Lower leg skin (tissue), 4 donors: ENCODE measurements around the gene SLC25A22. TPM values are rescaled to one million over a fixed set of nuclear protein-coding genes. Genes with fewer than 3 reads are reported as not detected.

Experiments
- DNase-seq, 2 donors: peaks; one replicate each; pipeline ENCODE4 v3.0.0-alpha.2; 2019; ENCODE audit warnings: low spot score in 2 of 2
- H3K4me3 ChIP-seq: fragments of 200-600 bp; sonication (generic); 2 replicates; pipeline ENCODE4 v1.5.1; 2017; ENCODE audit warnings: mild to moderate bottlenecking, low read depth; ENCODE audit not compliant: poor library complexity, severe bottlenecking
- CTCF ChIP-seq, 3 donors: fragments of 450-650 bp; IDR thresholded peaks; one replicate each; pipeline ENCODE4 v1.5.1; 2016; ENCODE audit warnings: antibody characterized with exemption in 3 of 3, mild to moderate bottlenecking in 3 of 3, moderate library complexity in 2 of 3
- POLR2A ChIP-seq, 2 donors: fragments of 450-650 bp; IDR thresholded peaks; one replicate each; pipeline ENCODE4 v1.6.1; 2016 to 2017; ENCODE audit warnings: antibody characterized with exemption in 2 of 2, mild to moderate bottlenecking in 1 of 2, moderate library complexity in 1 of 2
- WGBS, 2 donors: methylation state at CpG; one replicate each; pipeline ENCODE4 v1.1.5; 2018; 5-methylcytosine and 5-hydroxymethylcytosine counted together
- intact Hi-C: fragments of 100-400 bp; cut with DNase I; formaldehyde crosslinking; loops from one replicate; pipeline ENCODE4 v1.15.0; 2023; ENCODE audit warnings: low total_unique reads
- total RNA-seq, 4 donors: library from RNA; depleted of rRNA; stranded (reverse); fragments of >200 nt; gene quantifications; one replicate each; pipeline ENCODE4 v1.1.0, GENCODE V29; 2016

Gene SLC25A22
- total RNA-seq, 4 donors from 2014 or later, result 10.9 to 19.2 (median 14.8) TPM

GRCh38 chr11:795634-796564, 2.2 kb downstream of the SLC25A22 start:
- intact Hi-C loops, result no loop called here
- peak; percentile 63 to 94 for DNase-seq
- WGBS, 2 donors, result 2 to 4% methylated on average over 15 to 26 of the region's 26 CpGs
- peak overlapping the region; percentile 14 for H3K4me3 ChIP-seq
- TF ChIP-seq CTCF (IDR thresholded peaks at IDR 0.05), result no peak
- no peak for TF ChIP-seq POLR2A (IDR thresholded peaks at IDR 0.05)

- H3K4me3 ChIP-seq, result no peak overlapping the region
- intact Hi-C loops, result no loop called here
- WGBS, 2 donors, result 43 to 50% methylated on average over 24 to 36 of the region's 38 CpGs
- DNase-seq, result no peak
- no peak for TF ChIP-seq POLR2A (IDR thresholded peaks at IDR 0.05)
- no peak for TF ChIP-seq CTCF (IDR thresholded peaks at IDR 0.05)
Observed at GRCh38 chr11:794766-795633, 3.1 kb downstream of the SLC25A22 start.

- intact Hi-C loops, result no loop called here
- no peak overlapping the region for H3K4me3 ChIP-seq
- DNase-seq, result no peak
- 90% methylated on average over 27 to 31 of the region's 31 CpGs for WGBS, 2 donors
- no peak for TF ChIP-seq POLR2A (IDR thresholded peaks at IDR 0.05)
- no peak for TF ChIP-seq CTCF (IDR thresholded peaks at IDR 0.05)
Observed at GRCh38 chr11:794013-794765, 3.9 kb downstream of the SLC25A22 start.

GRCh38 chr11:793556-793955, 4.5 kb downstream of the SLC25A22 start:
- no peak for TF ChIP-seq CTCF (IDR thresholded peaks at IDR 0.05)
- TF ChIP-seq POLR2A (IDR thresholded peaks at IDR 0.05), result no peak

GRCh38 chr11:792873-793272, 5.2 kb downstream of the SLC25A22 start:
- no peak for DNase-seq
- TF ChIP-seq CTCF (IDR thresholded peaks at IDR 0.05), result no peak
- no peak for TF ChIP-seq POLR2A (IDR thresholded peaks at IDR 0.05)
- intact Hi-C loops, result no loop called here
- H3K4me3 ChIP-seq, result no peak overlapping the region
- 85 to 87% methylated on average over 4 to 12 of the region's 13 CpGs for WGBS, 2 donors

More at GRCh38 chr11:793556-793955, 4.5 kb downstream of the SLC25A22 start:
- no peak for DNase-seq
- WGBS, 2 donors, result 83 to 86% methylated on average over 6 to 7 of the region's 7 CpGs
- no peak overlapping the region for H3K4me3 ChIP-seq
- intact Hi-C loops, result no loop called here
